ENCODE results near the gene EVI2B. TPM values are rescaled to one million over a fixed set of nuclear protein-coding genes. Genes with fewer than 3 reads are reported as not detected.
"Not testable (repeated sequence)": the region's sequence is repeated elsewhere in the genome, so short reads cannot be mapped to it uniquely, and the experiment has no call there.

EVI2B gene
- total RNA-seq, 1 donor from 2014 or later: not detected

- no peak for DNase-seq (ENCODE audit: low read depth in 2 of 2)
Measured at GRCh38 chr17:31310260-31310659, 3.6 kb downstream of the EVI2B start.

DNA sequence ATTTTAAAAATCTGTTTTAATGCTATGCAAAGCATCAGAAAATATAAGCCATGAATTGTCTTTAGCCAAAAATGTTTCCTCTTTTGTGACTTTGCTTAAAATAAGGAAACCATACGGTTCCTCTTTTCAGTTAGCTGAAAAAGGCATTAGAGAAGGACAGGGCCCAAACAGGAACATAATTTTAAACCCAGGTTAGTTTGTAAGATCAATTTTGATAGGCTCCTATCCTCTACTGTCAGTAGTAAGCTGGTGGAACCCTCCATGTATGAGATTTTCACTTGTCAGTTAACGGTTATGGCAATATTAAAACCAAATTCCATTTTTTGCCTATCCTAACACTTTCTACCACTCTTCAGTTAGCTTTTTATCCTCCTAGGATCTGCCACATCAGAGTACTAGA is 4.3 kb downstream of the EVI2B start:
- no peak for DNase-seq (ENCODE audit: low read depth in 2 of 2)

DNA sequence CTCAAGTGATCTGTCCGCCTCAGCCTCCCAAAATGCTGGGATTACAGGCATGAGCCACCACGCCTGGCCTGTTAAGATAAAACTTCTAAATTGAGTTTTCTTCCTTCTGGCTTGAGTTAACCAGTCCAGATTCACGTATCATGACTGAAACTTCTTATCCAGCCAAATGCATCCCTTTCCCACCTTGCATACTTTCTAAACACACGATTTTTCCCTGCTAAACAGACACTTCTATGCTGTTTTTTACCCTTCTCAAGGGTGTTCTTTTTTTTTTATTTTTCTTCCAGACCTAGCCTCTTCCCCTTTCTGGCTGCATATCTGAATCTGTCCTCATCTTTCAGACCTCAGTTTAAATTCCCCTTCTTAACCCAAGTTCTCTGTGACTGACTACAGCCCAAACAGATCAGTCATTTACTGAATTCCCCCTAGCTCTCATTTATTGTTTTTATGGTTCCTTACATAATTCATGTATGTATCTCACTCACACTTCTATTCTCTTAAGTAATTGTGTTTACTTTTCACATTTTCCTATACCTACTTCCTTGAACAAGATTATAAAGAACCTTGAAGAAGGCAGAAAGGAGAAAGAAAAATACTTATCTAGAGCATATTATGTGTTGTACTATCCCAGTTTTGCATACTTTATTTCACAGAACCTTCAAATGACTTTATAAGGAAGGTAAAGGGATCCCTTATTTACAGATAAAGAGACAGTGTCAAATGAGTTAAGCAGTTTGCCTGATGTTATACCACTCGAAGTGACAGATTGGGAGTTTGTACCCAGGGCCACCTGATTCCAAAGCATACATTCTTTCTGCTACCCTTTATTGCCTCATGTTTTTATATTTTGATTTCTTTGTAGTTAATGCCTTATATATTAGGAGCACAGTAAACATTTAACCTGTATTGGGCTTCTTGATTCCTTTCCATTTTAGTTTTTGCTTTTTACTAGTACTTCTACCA is 5.2 kb downstream of the EVI2B start:
- no peak for DNase-seq (ENCODE audit: low read depth in 2 of 2)

GRCh38 chr17:31307640-31308039 is 6.2 kb downstream of the EVI2B start:
- no peak for DNase-seq (ENCODE audit: low read depth in 2 of 2)

GRCh38 chr17:31299624-31300023 is 14.2 kb downstream of the EVI2B start:
- no peak for DNase-seq (ENCODE audit: low read depth in 2 of 2)

DNA sequence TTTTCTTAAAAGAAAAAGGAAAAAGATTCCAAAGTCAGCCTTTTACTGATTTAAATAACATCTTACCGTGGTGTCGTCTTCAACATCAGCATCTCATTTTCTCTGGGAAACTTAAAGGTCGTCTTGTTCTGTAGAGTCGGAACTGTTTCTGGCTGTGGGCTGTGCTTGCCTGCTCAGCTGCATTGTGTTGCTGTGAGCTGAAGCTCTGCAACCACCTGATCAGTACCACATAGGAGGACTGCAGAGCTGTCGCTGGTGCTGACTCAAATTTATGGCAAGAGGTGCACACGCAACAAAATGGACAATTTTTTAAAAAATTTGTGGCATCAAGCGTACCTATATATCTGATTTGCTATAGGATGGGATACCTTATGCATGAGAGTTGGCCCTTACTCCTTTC is 16.8 kb downstream of the EVI2B start, which contains the start of gene OMG:
TSS of gene OMG (minus strand) at position 150 of the 400 bp plus-strand sequence. CDS start 908 bp downstream, outside the sequence.
- DNase-seq (ENCODE audit: low read depth in 2 of 2): no peak

DNA sequence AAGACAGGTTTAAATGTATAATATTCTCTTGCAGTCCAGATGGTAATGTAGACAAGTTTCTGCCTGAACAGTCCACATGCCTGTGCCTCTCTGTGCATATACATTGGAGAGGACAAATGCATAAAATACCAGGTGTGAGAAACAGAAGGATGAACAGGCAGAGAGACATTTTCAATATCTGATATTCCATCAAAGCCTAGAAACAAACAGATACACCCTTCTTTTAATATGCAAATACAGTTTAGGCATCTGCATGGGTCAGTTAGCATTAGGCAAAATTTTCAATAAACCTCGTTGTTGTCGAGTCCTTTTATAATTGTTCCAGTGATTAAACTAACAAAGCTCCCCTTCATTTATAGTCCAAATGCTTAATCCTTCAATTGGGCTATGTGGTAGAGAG is 17.7 kb downstream of the EVI2B start:
- DNase-seq (ENCODE audit: low read depth in 2 of 2): no peak

DNA sequence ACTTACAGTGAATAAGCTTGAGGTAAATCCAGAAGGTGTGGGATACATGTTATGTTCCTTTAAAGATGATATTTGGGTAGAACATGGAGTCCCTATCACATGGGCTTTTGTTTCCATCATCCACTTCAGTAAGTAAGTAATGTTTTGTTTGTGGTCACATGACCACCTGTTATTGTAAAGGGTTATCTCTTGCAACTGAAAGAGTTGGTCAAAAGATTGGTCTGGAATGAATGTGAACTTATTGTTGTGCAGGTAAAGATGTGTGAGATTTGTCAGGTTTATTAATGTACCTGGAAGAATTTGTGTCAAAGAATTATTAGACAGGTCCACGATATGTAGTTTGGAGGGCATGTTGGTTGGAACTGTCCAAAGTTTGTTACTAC is 18.4 kb downstream of the EVI2B start:
- DNase-seq (ENCODE audit: low read depth in 2 of 2): no peak

DNA sequence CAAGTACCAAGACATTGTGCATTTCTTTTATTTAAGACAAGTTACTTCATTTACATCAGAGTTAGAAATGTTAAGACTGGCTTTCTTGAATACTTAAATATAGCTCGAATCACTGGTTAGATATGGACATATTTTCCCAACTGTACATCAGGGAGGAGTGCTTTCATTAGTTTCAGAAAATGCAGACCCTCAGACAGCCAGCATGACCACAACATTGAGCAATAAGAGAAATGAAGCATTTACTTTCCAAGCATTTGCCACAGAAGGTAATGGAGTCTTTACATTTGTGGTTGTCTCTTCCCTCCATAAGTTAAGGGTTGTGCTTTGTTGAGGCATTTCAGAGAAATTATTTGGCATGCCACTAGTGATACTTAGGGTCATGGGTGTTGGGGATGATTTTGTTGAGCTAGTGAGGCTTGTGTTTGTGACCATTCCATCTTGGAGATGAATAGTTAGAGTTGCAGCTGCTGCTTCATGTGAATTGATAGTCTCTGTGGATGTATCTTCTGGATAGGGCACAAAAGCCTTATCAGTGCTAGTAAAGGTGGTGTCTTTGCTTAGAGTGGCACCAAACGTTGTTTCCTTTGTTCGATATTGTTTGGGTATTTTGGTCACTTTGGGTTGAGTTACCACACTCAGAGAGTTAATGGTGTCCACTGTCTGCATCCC is 18.9 kb downstream of the EVI2B start:
- no peak for DNase-seq (ENCODE audit: low read depth in 2 of 2)

- DNase-seq (ENCODE audit: low read depth in 2 of 2): no peak
Measured at GRCh38 chr17:31294231-31294630, 19.6 kb downstream of the EVI2B start.

DNA sequence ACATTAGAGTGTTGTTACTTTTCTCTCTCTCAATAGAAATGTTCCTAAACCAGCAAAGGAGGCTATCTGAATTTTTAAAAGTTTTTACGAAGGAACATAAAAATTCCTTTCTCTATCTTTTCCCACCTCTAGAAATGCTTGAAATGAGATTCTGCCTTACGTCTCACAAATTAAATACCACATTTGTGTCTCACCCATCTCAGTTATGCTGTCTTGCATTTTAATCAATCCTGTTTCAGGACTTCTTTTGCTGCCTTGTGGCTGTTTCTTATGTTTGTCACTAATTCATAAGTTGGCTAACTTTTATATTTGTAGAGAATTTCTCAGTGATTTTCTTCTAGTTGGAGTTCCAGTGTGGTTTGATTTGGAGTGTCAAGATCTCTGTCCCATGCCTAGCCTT is 20.3 kb downstream of the EVI2B start:
- DNase-seq (ENCODE audit: low read depth in 2 of 2): no peak

DNA sequence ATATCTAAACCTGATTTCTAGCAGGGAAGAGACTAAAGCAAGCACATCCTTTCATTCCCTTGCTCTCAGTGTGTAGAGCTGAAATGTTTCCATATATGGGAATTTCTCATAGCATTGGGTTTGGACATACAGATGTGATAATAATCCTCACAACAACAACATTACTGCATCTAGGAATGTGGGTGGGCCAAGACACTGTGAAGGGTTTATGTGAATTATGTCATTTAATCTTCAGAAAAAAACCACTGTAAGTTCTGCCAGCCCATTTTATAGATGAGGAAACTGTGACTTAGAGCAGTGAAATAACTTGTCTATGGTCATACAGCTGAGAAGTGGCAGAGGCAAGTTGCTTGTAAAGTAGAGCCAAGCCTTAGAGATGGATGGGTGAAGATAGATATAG is 22.0 kb downstream of the EVI2B start:
- no peak for DNase-seq (ENCODE audit: low read depth in 2 of 2)

DNA sequence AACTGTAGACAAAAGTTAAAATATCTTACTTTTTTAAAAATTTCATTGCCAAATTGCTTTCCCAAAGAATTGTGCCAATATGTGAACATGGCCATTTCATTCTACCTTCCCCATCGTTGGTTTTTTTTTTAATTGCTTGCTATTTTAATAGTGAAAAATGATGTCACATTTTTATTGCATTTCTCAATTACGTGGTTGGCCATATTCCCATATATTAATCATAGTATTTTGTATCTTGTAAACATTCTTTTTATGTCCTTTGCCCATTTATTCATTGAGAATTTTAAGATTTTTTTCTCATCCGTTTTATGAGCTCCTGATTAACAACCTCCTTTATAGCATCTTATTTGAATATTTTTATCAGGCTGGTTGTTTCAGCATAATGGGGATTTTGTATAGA is 24.1 kb downstream of the EVI2B start:
- peak in 1 of 2 donors; percentile 6 for DNase-seq (ENCODE audit: low read depth in 2 of 2)

DNA sequence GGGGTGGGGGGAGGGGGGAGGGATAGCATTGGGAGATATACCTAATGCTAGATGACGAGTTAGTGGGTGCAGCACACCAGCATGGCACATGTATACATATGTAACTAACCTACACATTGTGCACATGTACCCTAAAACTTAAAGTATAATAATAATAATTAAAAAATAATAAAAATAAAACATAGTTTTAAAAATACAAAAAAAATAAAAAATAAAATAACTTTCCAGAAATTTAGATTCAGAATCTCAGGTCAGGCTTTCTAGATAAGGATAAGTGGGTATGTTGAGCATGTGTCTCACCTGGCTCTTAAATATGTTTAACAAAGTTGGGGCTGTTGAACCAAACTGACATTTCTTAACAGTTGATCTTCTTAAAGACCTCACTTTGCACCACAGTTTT is 25.9 kb downstream of the EVI2B start:
- not testable (repeated sequence) for DNase-seq (ENCODE audit: low read depth in 2 of 2)

DNA sequence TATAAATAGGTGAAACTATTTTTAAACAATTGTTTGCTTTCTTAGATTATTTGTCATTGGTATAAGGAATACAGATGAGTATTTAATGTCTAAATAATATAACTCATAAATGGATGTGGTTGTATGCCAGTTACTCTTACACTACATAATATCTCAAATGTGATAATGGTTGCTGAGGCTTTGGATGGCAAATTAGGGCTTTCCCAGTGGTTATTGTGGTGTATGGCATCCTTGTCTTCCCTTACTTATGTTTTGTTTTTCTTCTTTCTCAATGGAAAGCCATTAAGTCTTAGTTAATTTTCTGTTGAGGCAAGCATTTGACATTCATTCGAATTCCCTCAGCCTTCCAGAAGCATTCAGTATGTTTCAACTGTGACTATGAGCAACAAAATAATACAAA is 27.3 kb downstream of the EVI2B start:
- no peak for DNase-seq (ENCODE audit: low read depth in 2 of 2)

DNA sequence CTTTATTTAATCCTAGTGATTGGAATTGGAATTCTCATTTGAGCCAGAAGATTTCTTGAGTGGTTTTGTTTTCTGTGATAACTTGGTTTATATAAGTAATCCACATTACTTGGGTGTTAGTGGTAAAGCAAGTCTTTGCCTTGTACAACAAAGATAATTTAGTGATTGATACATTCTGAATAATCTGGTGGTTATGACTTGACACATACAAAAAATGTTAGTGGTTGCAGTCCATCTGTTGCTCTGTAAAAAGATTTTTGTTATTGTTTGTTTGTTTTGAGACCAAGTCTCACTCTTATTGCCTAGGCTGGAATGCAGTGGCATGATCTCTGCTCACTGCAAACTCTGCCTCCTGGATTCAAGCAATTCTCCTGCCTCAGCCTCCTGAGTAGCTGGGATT is 30.0 kb downstream of the EVI2B start:
- DNase-seq (ENCODE audit: low read depth in 2 of 2): no peak

GRCh38 chr17:31281061-31281460 is 32.8 kb downstream of the EVI2B start:
- no peak for DNase-seq (ENCODE audit: low read depth in 2 of 2)

DNA sequence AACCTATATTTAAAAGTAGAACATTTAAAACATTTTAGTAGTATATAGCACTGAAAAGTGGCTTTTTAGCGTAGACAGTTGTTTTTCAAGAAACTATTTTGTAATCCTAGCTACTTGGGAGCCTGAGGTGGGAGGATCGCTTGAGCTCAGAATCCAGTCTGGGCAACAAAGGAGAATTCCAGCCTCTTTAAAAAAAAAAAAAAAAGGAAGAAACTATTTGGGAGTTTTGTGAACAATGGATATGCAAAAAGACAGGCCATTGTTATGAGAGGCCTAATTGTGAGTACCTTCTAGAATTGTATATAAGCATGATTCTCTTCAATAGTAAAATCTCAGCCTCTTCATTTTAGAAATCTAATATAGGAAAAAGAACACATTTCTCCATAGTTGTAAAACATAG is 34.5 kb downstream of the EVI2B start:
- no peak for DNase-seq (ENCODE audit: low read depth in 2 of 2)

DNA sequence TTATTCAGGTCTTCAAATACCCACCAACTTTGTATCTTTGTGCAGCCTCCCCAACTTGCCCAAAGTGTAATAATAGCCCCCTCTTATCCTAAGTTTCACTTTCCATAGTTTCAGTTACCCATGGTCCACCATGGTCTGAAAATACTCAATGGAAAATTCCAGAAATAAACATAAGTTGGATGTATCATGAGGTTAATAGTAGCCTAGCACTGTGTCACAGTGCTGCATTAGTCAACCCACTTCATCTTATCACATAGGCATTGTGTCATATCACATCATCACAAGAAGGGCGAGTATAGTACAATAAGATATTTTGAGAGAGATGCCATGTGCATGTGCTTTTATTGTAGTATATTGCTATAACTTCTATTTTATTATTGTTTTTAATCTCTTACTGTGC is 38.7 kb downstream of the EVI2B start:
- DNase-seq (ENCODE audit: low read depth in 2 of 2): peak; percentile 2 to 56

DNA sequence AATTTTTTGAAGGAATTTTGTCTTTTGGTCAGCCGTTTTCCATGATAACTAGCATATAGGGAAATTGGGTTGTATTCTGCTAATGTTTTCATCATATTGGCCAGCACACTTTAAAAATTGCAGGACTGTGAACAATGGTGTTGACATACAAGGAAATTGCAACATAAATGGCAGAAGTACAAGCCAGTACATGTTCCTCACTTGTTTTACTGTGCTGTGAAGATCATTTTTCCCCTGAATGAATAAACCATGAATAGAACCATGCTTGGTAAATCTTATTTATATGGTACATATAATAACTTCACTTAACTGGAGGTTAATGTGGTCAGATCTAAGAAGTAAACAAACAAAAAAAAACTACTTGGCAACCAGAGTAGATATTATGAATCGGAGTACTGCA is 39.6 kb downstream of the EVI2B start:
- DNase-seq (ENCODE audit: low read depth in 2 of 2): peak; percentile 65 to 96

DNA sequence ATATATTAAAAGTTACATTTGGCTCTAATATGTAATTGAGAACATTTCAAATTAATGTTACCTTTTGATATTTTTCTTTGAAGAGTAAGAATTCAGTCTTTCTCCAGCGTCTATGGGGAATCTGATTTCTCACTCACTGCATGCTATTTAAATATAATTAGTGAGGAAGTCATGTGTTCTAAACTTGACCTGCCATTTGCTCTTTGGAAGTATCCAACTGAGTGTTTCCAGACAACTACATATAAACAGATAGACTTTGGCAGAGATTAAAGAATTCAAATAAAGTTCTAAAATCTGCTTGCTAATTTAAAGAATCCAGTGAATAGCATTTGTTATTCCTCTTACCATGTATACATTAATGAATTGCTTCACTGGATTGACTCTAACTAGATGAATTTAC is 40.3 kb downstream of the EVI2B start:
- peak in 1 of 2 donors; percentile 88 for DNase-seq (ENCODE audit: low read depth in 2 of 2)

DNA sequence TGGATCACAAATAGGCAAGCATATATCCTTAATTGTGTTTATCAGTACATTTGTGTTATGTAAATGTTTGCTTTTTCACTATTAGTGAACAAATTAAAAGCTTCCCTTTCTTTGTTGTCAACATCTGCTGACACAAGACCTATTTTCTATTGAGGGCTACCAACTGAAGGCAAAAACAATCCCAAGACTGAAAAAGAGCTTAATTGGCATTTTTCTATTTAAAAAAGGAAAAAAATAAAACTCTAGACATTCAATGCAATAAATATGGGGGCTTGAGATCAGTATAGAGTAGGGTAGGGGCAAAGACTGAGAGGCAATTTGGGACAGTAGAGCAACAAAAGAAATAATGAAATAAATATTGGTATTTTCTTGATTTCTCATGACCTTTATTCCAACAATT is 41.1 kb downstream of the EVI2B start:
- DNase-seq (ENCODE audit: low read depth in 2 of 2): peak in 1 of 2 donors; percentile 3

GRCh38 chr17:31272236-31272635 is 41.6 kb downstream of the EVI2B start:
- DNase-seq (ENCODE audit: low read depth in 2 of 2): no peak
